Lung (tissue), 12 donors: ENCODE measurements around the gene MED13. TPM values are rescaled to one million over a fixed set of nuclear protein-coding genes. Genes with fewer than 3 reads are reported as not detected.

Experiments used
- ATAC-seq: fragments of 200-7000 bp; cut with Tn5 transposase; one replicate; pipeline ENCODE4 v1.9.1; 2020; ENCODE audit warnings: moderate number of reproducible peaks; ENCODE audit not compliant: insufficient read depth, low FRiP score
- DNase-seq, 3 donors: peaks; one replicate each; pipeline ENCODE4 v3.0.0-alpha.2; 2013 to 2017
- H3K27ac ChIP-seq, 2 donors: one replicate each; pipeline ENCODE4 v1.5.1; 2013; ENCODE audit warnings: mild to moderate bottlenecking in 2 of 2, moderate library complexity in 2 of 2, control low read depth in 1 of 2, inconsistent platforms in 1 of 2, low read depth in 1 of 2, low read length in 1 of 2
- H3K27me3 ChIP-seq, 3 donors: one replicate each; pipeline ENCODE4 v1.5.1; 2013; ENCODE audit warnings: low read length in 2 of 3; ENCODE audit not compliant: control insufficient read depth in 3 of 3, insufficient read depth in 3 of 3
- H3K36me3 ChIP-seq, 4 donors: one replicate each; pipeline ENCODE4 v1.5.1; 2013; ENCODE audit warnings: low read length in 4 of 4, mild to moderate bottlenecking in 1 of 4, moderate library complexity in 1 of 4; ENCODE audit not compliant: control insufficient read depth in 4 of 4, insufficient read depth in 4 of 4
- H3K4me1 ChIP-seq, 5 donors: one replicate each; pipeline ENCODE4 v1.5.1; 2013; ENCODE audit warnings: low read length in 5 of 5, mild to moderate bottlenecking in 2 of 5, moderate library complexity in 1 of 5; ENCODE audit not compliant: control insufficient read depth in 5 of 5, insufficient read depth in 5 of 5
- H3K4me3 ChIP-seq: one replicate; pipeline ENCODE4 v1.5.1; 2013; ENCODE audit warnings: mild to moderate bottlenecking, control low read depth, moderate library complexity
- H3K9ac ChIP-seq, 2 donors: one replicate each; pipeline ENCODE4 v1.5.1; 2013; ENCODE audit warnings: low read length in 2 of 2, control low read depth in 1 of 2; ENCODE audit not compliant: insufficient read depth in 1 of 2
- H3K9me3 ChIP-seq, 4 donors: one replicate each; pipeline ENCODE4 v1.5.1; 2013; ENCODE audit warnings: low read length in 3 of 4, mild to moderate bottlenecking in 1 of 4, moderate library complexity in 1 of 4; ENCODE audit not compliant: control insufficient read depth in 4 of 4, insufficient read depth in 3 of 4
- whole genome bisulfite sequencing, 2 donors: extraction: QIAGEN DNeasy Blood & Tissue Kit; methylation state at CpG; one replicate each; pipeline ENCODE4 v1.1.7; 2013; 5-methylcytosine and 5-hydroxymethylcytosine counted together
- polyA plus RNA-seq, 2 donors: library from polyadenylated mRNA; stranded (reverse); fragments of 200-250 nt; gene quantifications; one replicate each; pipeline ENCODE4 v1.2.1, GENCODE V29; 2013
- total RNA-seq, 2 donors: library from RNA; depleted of rRNA in 1 of 2; stranded (reverse); fragments of >200 nt in 1 of 2; gene quantifications; one replicate each; pipeline ENCODE4 v1.2.1, GENCODE V29; 2014 to 2021
- TF ChIP-seq, protein P1 (sequence below): IDR thresholded peaks from 2 replicates; pipeline ENCODE4 v1.5.1; 2012; ENCODE audit warnings: mild to moderate bottlenecking; ENCODE audit errors: control extremely low read depth, extremely low read depth
- donor health status: control.
- donor health status: control.
- donor health status: Bipolar disorder and iron deficiency.
- donor health status: healthy.
- donor health status: DM: yes; HTN: yes; CAD: no.

The MED13 gene
- total and polyA plus RNA-seq, 4 donors, result 7.2 to 104 (median 38.1) TPM

DNA sequence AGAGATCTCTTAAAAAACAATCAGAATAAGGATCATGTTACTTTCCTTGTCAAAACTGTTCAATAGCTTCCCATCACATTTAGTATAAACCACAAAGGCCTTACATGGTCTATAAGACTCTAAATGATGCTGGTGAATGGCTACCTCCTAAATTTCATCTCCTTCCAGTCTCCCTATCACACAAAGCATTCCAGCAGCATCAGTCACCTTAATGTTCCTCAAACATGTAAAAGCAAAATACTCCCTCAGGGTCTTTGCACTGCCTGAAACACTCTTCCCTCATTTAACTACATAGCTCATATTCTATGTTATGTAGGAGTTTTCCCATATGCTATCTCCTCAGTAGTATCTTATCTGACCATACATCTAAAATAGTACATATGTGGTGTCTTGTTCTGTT lies 83.8 kb downstream of the MED13 start:
- no peak overlapping the region for H3K4me3 ChIP-seq
- TF ChIP-seq, protein P1, sequence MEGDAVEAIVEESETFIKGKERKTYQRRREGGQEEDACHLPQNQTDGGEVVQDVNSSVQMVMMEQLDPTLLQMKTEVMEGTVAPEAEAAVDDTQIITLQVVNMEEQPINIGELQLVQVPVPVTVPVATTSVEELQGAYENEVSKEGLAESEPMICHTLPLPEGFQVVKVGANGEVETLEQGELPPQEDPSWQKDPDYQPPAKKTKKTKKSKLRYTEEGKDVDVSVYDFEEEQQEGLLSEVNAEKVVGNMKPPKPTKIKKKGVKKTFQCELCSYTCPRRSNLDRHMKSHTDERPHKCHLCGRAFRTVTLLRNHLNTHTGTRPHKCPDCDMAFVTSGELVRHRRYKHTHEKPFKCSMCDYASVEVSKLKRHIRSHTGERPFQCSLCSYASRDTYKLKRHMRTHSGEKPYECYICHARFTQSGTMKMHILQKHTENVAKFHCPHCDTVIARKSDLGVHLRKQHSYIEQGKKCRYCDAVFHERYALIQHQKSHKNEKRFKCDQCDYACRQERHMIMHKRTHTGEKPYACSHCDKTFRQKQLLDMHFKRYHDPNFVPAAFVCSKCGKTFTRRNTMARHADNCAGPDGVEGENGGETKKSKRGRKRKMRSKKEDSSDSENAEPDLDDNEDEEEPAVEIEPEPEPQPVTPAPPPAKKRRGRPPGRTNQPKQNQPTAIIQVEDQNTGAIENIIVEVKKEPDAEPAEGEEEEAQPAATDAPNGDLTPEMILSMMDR, result no peak
- H3K27ac ChIP-seq, result no peak overlapping the region
- H3K36me3 ChIP-seq, result peaks cover 16 to 40% (median 31%) of the 10 kb centered on the region in 4 donors
- DNase-seq (no peak), ATAC-seq (no peak)
- H3K9me3 ChIP-seq, result no peaks in the 10 kb centered on the region
- peaks cover 0 to 4% (median 2%) of the 10 kb centered on the region in 5 donors for H3K4me1 ChIP-seq
- H3K9ac ChIP-seq, result no peak overlapping the region
- H3K27me3 ChIP-seq, result no peaks in the 10 kb centered on the region

DNA sequence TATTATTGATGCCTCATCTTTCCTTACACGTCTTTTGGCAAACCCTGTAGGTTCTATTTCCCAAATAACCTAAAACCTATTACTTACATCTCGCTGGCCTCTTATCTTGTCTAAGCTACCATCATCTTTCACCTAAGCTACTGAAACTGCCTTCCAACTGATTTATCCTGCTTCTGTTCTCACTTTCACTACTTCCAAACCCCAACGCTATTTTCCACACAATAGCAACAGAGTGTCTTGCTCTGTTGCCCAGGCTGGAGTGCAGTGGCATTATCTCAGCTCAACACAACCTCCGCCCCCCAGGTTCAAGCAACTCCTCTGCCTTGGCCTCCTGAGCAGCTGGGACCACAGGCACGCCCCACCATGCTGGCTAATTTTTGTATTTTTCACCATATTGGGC lies 84.5 kb downstream of the MED13 start:
- DNase-seq (no peak), ATAC-seq (no peak)
- WGBS, 2 donors, result 93 to 96% methylated on average over 5 of the region's 5 CpGs
- H3K27me3 ChIP-seq, result no peaks in the 10 kb centered on the region
- H3K9ac ChIP-seq, result no peak overlapping the region
- H3K36me3 ChIP-seq, result peaks cover 16 to 45% (median 31%) of the 10 kb centered on the region in 4 donors
- H3K4me1 ChIP-seq, result peaks cover 0 to 4% (median 2%) of the 10 kb centered on the region in 5 donors
- no peak overlapping the region for H3K4me3 ChIP-seq
- H3K9me3 ChIP-seq, result no peaks in the 10 kb centered on the region
- H3K27ac ChIP-seq, result no peak overlapping the region
- TF ChIP-seq, protein P1, result no peak

DNA sequence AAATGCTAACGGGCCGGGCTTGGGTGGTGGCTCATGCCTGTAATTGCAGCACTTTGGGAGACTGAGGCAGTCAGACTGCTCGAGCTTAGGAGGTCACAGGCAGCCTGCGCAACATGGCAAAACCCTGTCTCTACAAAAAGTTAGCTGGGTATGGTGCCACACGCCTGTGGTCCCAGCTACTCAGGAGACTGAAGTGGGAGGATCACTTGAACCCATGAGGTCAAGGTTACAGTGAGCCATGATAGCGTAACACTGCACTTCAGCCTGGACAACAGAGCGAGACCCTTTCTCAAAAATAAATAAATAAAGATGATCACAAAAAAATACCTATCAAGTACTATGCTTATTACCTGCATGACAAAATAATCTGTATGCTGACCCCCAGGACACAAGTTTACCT lies 91.0 kb downstream of the MED13 start:
- Histone ChIP-seq H3K9me3 (no peaks in the 10 kb centered on the region), H3K9ac (no peak overlapping the region), H3K4me3 (no peak overlapping the region), H3K4me1 (no peaks in the 10 kb centered on the region), H3K27me3 (no peaks in the 10 kb centered on the region), H3K36me3 (peaks cover 12 to 20% (median 16%) of the 10 kb centered on the region in 4 donors), H3K27ac (no peak overlapping the region)
- DNase-seq (no peak), ATAC-seq (no peak)
- 95% methylated on average over 7 of the region's 7 CpGs for WGBS, 2 donors
- TF ChIP-seq, protein P1, result no peak

DNA sequence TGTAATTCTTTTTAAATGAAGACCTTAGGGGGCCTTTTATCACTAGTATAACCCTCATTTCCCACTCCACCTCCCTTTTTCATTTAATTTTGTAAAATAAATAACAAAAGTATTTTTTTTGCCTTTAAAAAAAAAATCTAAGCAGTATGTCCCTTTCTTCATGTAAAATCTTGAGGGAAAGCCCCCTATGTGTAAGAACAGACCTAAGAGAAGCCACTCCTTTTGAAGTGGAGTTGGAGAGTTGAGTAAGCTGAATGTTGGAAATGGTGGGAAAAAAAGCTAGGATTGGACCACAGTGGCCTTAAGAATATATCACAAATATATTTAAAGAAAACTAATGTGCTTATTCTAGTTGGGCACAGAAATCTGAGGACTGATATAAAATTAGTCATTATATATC lies 92.8 kb downstream of the MED13 start:
- H3K27me3 ChIP-seq, result no peaks in the 10 kb centered on the region
- H3K4me1 ChIP-seq, result no peaks in the 10 kb centered on the region
- H3K9me3 ChIP-seq, result no peaks in the 10 kb centered on the region
- no peak for DNase-seq
- ATAC-seq, result no peak
- peaks cover 14 to 23% (median 19%) of the 10 kb centered on the region in 4 donors for H3K36me3 ChIP-seq
- TF ChIP-seq, protein P1, result no peak
- H3K27ac ChIP-seq, result no peak overlapping the region
- H3K4me3 ChIP-seq, result no peak overlapping the region
- no peak overlapping the region for H3K9ac ChIP-seq
